ENCODE results near the gene BRD1. TPM values are rescaled to one million over a fixed set of nuclear protein-coding genes. Genes with fewer than 3 reads are reported as not detected.

BRD1 gene
- polyA plus RNA-seq, 3 donors, result 0.61 to 13.8 (median 0.86) TPM

- Histone ChIP-seq H3K4me1 (ENCODE audit: control insufficient read depth in 1 of 2, insufficient read depth in 2 of 2, low read length in 2 of 2) (peaks cover 6 to 11% of the 10 kb centered on the region in 2 donors), H3K9me3 (replicated peaks in 1 of 2; ENCODE audit: control insufficient read depth in 1 of 2, insufficient read depth in 1 of 2, low read length in 2 of 2) (no peaks in the 10 kb centered on the region), H2AFZ (ENCODE audit: insufficient read depth, low read depth, low read length, poor library complexity, severe bottlenecking) (no peak overlapping the region), H3K27me3 (ENCODE audit: control insufficient read depth in 2 of 2, insufficient read depth in 2 of 2, low read length in 2 of 2) (no peaks in the 10 kb centered on the region), H3K36me3 (replicated peaks in 1 of 2; ENCODE audit: control insufficient read depth in 1 of 2, insufficient read depth in 2 of 2, low read length in 2 of 2) (peaks cover 44 to 77% of the 10 kb centered on the region in 2 donors), H4K20me1 (ENCODE audit: insufficient read depth, low read length) (peaks cover 99% of the 10 kb centered on the region), H3K9ac (ENCODE audit: insufficient read depth, low read length, poor library complexity, severe bottlenecking) (no peak overlapping the region), H3K4me2 (replicated peaks; ENCODE audit: extremely low read depth, low read length, poor library complexity, severe bottlenecking) (no peak overlapping the region), H3K4me3 (replicated peaks in 1 of 3; ENCODE audit: low read depth in 2 of 3, low read length in 3 of 3) (no peak overlapping the region), H3K27ac (ENCODE audit: low read depth in 1 of 2, low read length in 2 of 2) (no peak overlapping the region), H3K79me2 (ENCODE audit: insufficient read depth, low read length) (peaks cover 98% of the 10 kb centered on the region)
- intact Hi-C loops (cut with micrococcal nuclease), result no loop called here
- no peak for DNase-seq
- Mint-ChIP-seq H3K36me3 (peaks cover 51 to 76% of the 10 kb centered on the region in 2 donors), H3K4me1 (peaks cover 23% of the 10 kb centered on the region), H3K9me3 (no peaks in the 10 kb centered on the region), H3K4me3 (no peak overlapping the region), H3K27me3 (ENCODE audit: low read depth in 3 of 3) (no peaks in the 10 kb centered on the region), H3K27ac (peak overlapping the region in 2 of 7 donors; percentile 41 to 72)
- TF ChIP-seq, protein P1, sequence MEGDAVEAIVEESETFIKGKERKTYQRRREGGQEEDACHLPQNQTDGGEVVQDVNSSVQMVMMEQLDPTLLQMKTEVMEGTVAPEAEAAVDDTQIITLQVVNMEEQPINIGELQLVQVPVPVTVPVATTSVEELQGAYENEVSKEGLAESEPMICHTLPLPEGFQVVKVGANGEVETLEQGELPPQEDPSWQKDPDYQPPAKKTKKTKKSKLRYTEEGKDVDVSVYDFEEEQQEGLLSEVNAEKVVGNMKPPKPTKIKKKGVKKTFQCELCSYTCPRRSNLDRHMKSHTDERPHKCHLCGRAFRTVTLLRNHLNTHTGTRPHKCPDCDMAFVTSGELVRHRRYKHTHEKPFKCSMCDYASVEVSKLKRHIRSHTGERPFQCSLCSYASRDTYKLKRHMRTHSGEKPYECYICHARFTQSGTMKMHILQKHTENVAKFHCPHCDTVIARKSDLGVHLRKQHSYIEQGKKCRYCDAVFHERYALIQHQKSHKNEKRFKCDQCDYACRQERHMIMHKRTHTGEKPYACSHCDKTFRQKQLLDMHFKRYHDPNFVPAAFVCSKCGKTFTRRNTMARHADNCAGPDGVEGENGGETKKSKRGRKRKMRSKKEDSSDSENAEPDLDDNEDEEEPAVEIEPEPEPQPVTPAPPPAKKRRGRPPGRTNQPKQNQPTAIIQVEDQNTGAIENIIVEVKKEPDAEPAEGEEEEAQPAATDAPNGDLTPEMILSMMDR (IDR thresholded peaks at IDR 0.05), result no peak
- WGBS (ENCODE audit: insufficient coverage), result 87% methylated on average over 15 of the region's 15 CpGs
Measured at GRCh38 chr22:49815641-49816091, 12.0 kb downstream of the BRD1 start.

DNA sequence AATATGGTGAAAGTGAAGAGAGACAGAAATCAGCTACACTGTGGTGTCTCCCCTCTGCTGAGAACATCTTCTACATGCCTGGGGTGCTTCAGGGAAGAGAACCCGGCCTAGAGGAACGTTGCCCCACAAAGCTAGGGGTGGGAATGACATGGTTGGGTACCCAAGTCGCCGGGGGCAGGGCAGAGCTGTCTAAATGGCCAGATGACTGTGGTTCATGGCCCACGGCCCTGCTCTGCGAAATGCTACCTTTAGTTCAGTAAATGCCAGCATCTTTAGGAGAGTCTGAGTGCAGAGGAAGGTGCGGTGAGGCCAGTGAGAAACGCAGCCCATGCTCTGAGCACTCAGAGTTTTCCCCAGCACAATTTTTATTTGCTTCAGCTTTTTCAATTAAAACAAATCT is 12.8 kb downstream of the BRD1 start:
- Mint-ChIP-seq H3K36me3 (peaks cover 48 to 68% of the 10 kb centered on the region in 2 donors), H3K27me3 (ENCODE audit: low read depth in 3 of 3) (no peaks in the 10 kb centered on the region), H3K4me1 (peaks cover 26% of the 10 kb centered on the region), H3K27ac (peak overlapping the region in 1 of 7 donors; percentile 68), H3K4me3 (no peak overlapping the region), H3K9me3 (no peaks in the 10 kb centered on the region)
- intact Hi-C loops (cut with micrococcal nuclease), result no loop called here
- DNase-seq, result no peak
- Histone ChIP-seq H4K20me1 (ENCODE audit: insufficient read depth, low read length) (peaks cover 99% of the 10 kb centered on the region), H3K9ac (ENCODE audit: insufficient read depth, low read length, poor library complexity, severe bottlenecking) (no peak overlapping the region), H3K9me3 (replicated peaks in 1 of 2; ENCODE audit: control insufficient read depth in 1 of 2, insufficient read depth in 1 of 2, low read length in 2 of 2) (no peaks in the 10 kb centered on the region), H3K4me3 (replicated peaks in 1 of 3; ENCODE audit: low read depth in 2 of 3, low read length in 3 of 3) (no peak overlapping the region), H3K36me3 (replicated peaks in 1 of 2; ENCODE audit: control insufficient read depth in 1 of 2, insufficient read depth in 2 of 2, low read length in 2 of 2) (peaks cover 38 to 69% of the 10 kb centered on the region in 2 donors), H3K4me1 (ENCODE audit: control insufficient read depth in 1 of 2, insufficient read depth in 2 of 2, low read length in 2 of 2) (peaks cover 12 to 18% of the 10 kb centered on the region in 2 donors), H3K27me3 (ENCODE audit: control insufficient read depth in 2 of 2, insufficient read depth in 2 of 2, low read length in 2 of 2) (no peaks in the 10 kb centered on the region), H3K27ac (ENCODE audit: low read depth in 1 of 2, low read length in 2 of 2) (no peak overlapping the region), H2AFZ (ENCODE audit: insufficient read depth, low read depth, low read length, poor library complexity, severe bottlenecking) (no peak overlapping the region), H3K4me2 (replicated peaks; ENCODE audit: extremely low read depth, low read length, poor library complexity, severe bottlenecking) (no peak overlapping the region), H3K79me2 (ENCODE audit: insufficient read depth, low read length) (peaks cover 98% of the 10 kb centered on the region)
- TF ChIP-seq, protein P1 (IDR thresholded peaks at IDR 0.05), result no peak
- 90% methylated on average over 2 of the region's 8 CpGs for WGBS (ENCODE audit: insufficient coverage)

Data from CD14-positive monocyte (primary cell).